A673 (cell line): ENCODE data around the gene FRMD1.

Experiments used
- CTCF ChIP-seq: fragments of 300-800, 200-600 bp; sonication (generic); conservative IDR thresholded peaks from 2 replicates; pipeline ENCODE4 v1.5.1; 2017; ENCODE audit warnings: low read depth, mild to moderate bottlenecking, antibody characterized with exemption, low read length, moderate library complexity, mixed read lengths
- EZH2 ChIP-seq: fragments of 200-600 bp; sonication (generic); IDR thresholded peaks from 2 replicates; pipeline ENCODE4 v1.6.1; 2017; ENCODE audit warnings: borderline replicate concordance, low read depth, mild to moderate bottlenecking, mixed read lengths, antibody characterized with exemption, low read length; ENCODE audit not compliant: poor library complexity, severe bottlenecking

DNA sequence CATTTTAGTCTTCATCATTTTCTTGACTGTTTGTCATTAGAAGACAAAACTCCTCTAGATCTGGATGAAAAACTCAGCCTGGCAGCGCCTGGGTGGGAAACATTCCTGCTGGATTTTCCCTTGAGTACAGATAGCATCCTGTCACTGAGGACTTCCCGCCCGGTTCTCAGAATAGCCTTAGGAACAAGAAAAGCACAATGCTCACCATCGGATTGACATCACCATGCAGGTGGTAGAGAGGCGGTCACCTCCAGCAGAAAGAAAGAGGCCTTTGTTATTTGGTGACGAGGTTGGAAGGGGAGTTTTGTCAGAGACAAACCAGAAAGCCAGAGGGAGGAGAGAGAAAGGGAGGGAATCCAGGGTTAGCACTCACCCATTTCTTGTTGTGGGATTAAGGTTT, 41.8 kb downstream of the FRMD1 start:
- no peak for TF ChIP-seq CTCF
- TF ChIP-seq EZH2 = no peak
